Measurements from ENCODE around the gene NTM. TPM values are rescaled to one million over a fixed set of nuclear protein-coding genes. Genes with fewer than 3 reads are reported as not detected.

NTM gene
- total RNA-seq, 1 experiment from 2014 or later = 9.9 TPM

DNA sequence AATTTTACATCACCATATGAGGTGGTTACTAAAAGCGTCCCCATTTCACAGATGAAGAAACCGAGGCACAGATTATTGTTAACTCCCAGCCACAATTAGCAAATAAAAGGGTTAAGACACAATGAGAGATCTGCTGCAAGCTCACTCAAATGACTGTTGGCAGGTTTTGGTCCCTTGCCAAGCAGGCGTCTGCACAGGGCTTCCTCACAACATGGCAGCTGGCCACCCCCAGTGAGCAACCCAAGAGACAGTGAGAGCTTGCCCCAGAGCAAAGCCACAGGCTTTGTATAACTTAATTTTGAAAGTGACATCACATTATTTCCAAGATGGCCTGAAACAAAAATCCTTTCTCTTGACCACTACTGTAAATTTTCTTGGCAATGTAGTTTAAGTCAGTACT is 217.6 kb downstream of the NTM start:
- WGBS (ENCODE audit: extremely low coverage, insufficient read length, low lambda C conversion rate) = no CpG with 5 or more reads among the region's 3 CpGs
- peaks cover 44 to 53% of the 10 kb centered on the region in 2 experiments for H3K4me1 Mint-ChIP-seq

More for the DNA sequence above, 217.6 kb downstream of the NTM start:
- peaks cover 7% of the 10 kb centered on the region; the same call in 1 of the 2 replicates for H3K4me1 ChIP-seq (ENCODE audit: insufficient read depth, low read length)
- H3K27ac ChIP-seq (ENCODE audit: insufficient read length, low read depth, low read length) = no peak overlapping the region
- H3K4me2 ChIP-seq (ENCODE audit: insufficient read depth, insufficient read length, low read length) = no peak overlapping the region
- Mint-ChIP-seq H3K4me3 (no peak overlapping the region), H3K36me3 (ENCODE audit: insufficient read depth in 1 of 3, low read depth in 3 of 3) (peaks cover 0 to 2% (median 0%) of the 10 kb centered on the region in 3 experiments; a peak in 1 of 7 replicates), H3K27me3 (ENCODE audit: low read depth) (no peaks in the 10 kb centered on the region), H3K9me3 (no peaks in the 10 kb centered on the region; a peak in 2 of 5 replicates), H3K27ac (no peak overlapping the region)
- no peaks in the 10 kb centered on the region for H4K20me1 ChIP-seq (ENCODE audit: control insufficient read depth, insufficient read depth, insufficient read length)
- H2BK120ac ChIP-seq (ENCODE audit: low read depth, low read length, poor library complexity, severe bottlenecking) = no peak overlapping the region
- H2BK15ac ChIP-seq (ENCODE audit: low read depth, low read length) = no peak overlapping the region
- no peak overlapping the region for H3K18ac ChIP-seq (ENCODE audit: insufficient read length, low read depth, low read length)
- TF ChIP-seq, protein P1, sequence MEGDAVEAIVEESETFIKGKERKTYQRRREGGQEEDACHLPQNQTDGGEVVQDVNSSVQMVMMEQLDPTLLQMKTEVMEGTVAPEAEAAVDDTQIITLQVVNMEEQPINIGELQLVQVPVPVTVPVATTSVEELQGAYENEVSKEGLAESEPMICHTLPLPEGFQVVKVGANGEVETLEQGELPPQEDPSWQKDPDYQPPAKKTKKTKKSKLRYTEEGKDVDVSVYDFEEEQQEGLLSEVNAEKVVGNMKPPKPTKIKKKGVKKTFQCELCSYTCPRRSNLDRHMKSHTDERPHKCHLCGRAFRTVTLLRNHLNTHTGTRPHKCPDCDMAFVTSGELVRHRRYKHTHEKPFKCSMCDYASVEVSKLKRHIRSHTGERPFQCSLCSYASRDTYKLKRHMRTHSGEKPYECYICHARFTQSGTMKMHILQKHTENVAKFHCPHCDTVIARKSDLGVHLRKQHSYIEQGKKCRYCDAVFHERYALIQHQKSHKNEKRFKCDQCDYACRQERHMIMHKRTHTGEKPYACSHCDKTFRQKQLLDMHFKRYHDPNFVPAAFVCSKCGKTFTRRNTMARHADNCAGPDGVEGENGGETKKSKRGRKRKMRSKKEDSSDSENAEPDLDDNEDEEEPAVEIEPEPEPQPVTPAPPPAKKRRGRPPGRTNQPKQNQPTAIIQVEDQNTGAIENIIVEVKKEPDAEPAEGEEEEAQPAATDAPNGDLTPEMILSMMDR (conservative IDR thresholded peaks at IDR 0.05) = no peak
- H3K9ac ChIP-seq (ENCODE audit: extremely low read depth, insufficient read length, low read length) = no peak overlapping the region
- H3K4ac ChIP-seq (ENCODE audit: low read depth, low read length) = no peak overlapping the region
- H4K8ac ChIP-seq (replicated peaks; ENCODE audit: insufficient read length, low read depth, low read length) = no peak overlapping the region
- H3K23ac ChIP-seq (ENCODE audit: insufficient read length, low read depth, low read length) = no peak overlapping the region
- no peak overlapping the region for H2BK12ac ChIP-seq (ENCODE audit: insufficient read length, low read depth, low read length)
- no peak overlapping the region for H2AFZ ChIP-seq (ENCODE audit: low read length)
- no peak for DNase-seq
- no peaks in the 10 kb centered on the region for H3K27me3 ChIP-seq (ENCODE audit: insufficient read depth, low read length)
- no peak overlapping the region for H2AK5ac ChIP-seq (ENCODE audit: insufficient read length, low read length)
- H3K9me3 ChIP-seq (ENCODE audit: control insufficient read depth, low read depth, low read length) = no peaks in the 10 kb centered on the region
- H3K79me1 ChIP-seq (ENCODE audit: insufficient read depth, low read depth, low read length, poor library complexity, severe bottlenecking) = no peaks in the 10 kb centered on the region
- no peak overlapping the region for H3K14ac ChIP-seq (ENCODE audit: insufficient read depth, low read length)
- no peak overlapping the region for H2BK5ac ChIP-seq (ENCODE audit: insufficient read length, low read length)
- H3T11ph ChIP-seq (ENCODE audit: low read length) = no peak overlapping the region
- no peak overlapping the region for H4K5ac ChIP-seq (ENCODE audit: insufficient read length, low read depth, low read length)
- no peaks in the 10 kb centered on the region for H3K79me2 ChIP-seq (ENCODE audit: insufficient read depth, low read length)
- no peak overlapping the region for H2BK20ac ChIP-seq (ENCODE audit: low read depth, low read length, poor library complexity, severe bottlenecking)
- H3K23me2 ChIP-seq (ENCODE audit: insufficient read length, low read depth, low read length, poor library complexity, severe bottlenecking) = no peaks in the 10 kb centered on the region
- H4K91ac ChIP-seq (ENCODE audit: insufficient read length, low read depth, low read length) = no peak overlapping the region
- H3K56ac ChIP-seq (ENCODE audit: insufficient read length, low read depth, low read length) = no peak overlapping the region
